ENCODE data around the gene TNFRSF1A.

GRCh38 chr12:6382371-6382770 is 40.5 kb upstream of the TNFRSF1A start:
- TF ChIP-seq CTCF (conservative IDR thresholded peaks at IDR 0.05; ENCODE audit: low read depth, low read length), result no peak
- TF ChIP-seq EZH2phosphoT487 (IDR thresholded peaks at IDR 0.05; ENCODE audit: borderline replicate concordance, low read length), result no peak
